Hair follicle dermal papilla cell (primary cell): ENCODE results near the gene DAP3. TPM values are rescaled to one million over a fixed set of nuclear protein-coding genes. Genes with fewer than 3 reads are reported as not detected.

Experiments
- total RNA-seq: library from RNA; depleted of rRNA; stranded (reverse); fragments of >200 nt; gene quantifications from 2 replicates; pipeline ENCODE4 v1.2.3, GENCODE V29; 2012

The DAP3 gene
- 70.6 and 73.5 TPM in 2 replicates for total RNA-seq

GRCh38 chr1:155689081-155689607, at the start of gene DAP3:
TSS of gene DAP3 (plus strand) at chr1:155689091. CDS start at chr1:155709780, 20,689 bp downstream.

GRCh38 chr1:155688324-155689080, 389 bp upstream of the DAP3 start, which contains the start of gene YY1AP1:
TSS of gene YY1AP1 (minus strand) at chr1:155688774. CDS start at chr1:155680436, 8,338 bp downstream.

Other genes starting within 250 kb of the DAP3 start
- 37.9 and 44.5 TPM in 2 replicates for gene ASH1L, start 126.3 kb upstream of the DAP3 start, total RNA-seq
- gene MSTO1, start 78.9 kb upstream of the DAP3 start, total RNA-seq, result 23.1 and 28.7 TPM in 2 replicates
- gene YY1AP1, start 317 bp upstream of the DAP3 start, total RNA-seq, result 40.8 and 95.4 TPM in 2 replicates
- gene GON4L, start 168.1 kb downstream of the DAP3 start, total RNA-seq, result 33.5 and 40.1 TPM in 2 replicates
- gene SYT11, start 170.5 kb downstream of the DAP3 start, total RNA-seq, result 42.0 and 44.4 TPM in 2 replicates
- gene RIT1, start 222.3 kb downstream of the DAP3 start, total RNA-seq, result 41.5 and 43.0 TPM in 2 replicates
- 30.0 and 30.8 TPM in 2 replicates for gene KHDC4, start 245.3 kb downstream of the DAP3 start, total RNA-seq